ENCODE results near the gene BACH2. TPM values are rescaled to one million over a fixed set of nuclear protein-coding genes. Genes with fewer than 3 reads are reported as not detected.

BACH2 gene
- total and polyA plus RNA-seq, 2 of the 8 experiments (the other 6 are each of a cell fraction or from before 2014, with no cell fraction given): 1.9 to 5.9 TPM

- POLR2A ChIA-PET (ENCODE audit: partially characterized antibody): no interaction called here
- Histone ChIP-seq H4K20me1 (replicated peaks in 1 of 2; ENCODE audit: control insufficient read depth in 1 of 2, insufficient read depth in 2 of 2, low read length in 2 of 2) (no peaks in the 10 kb centered on the region), H2BK120ac (replicated peaks; ENCODE audit: low read depth, low read length) (no peak overlapping the region)
Observed at GRCh38 chr6:90036963-90037362, 259.7 kb downstream of the BACH2 start.

More at GRCh38 chr6:90036963-90037362, 259.7 kb downstream of the BACH2 start:
- H3K23ac ChIP-seq (ENCODE audit: insufficient read length): no peak overlapping the region
- H3K36me3 ChIP-seq (ENCODE audit: control insufficient read depth in 2 of 4, insufficient read depth in 4 of 4, low read length in 3 of 4): no peaks in the 10 kb centered on the region
- DNase-seq (ENCODE audit: low read depth in 1 of 2, low spot score in 2 of 2): no peak
- H3K27ac ChIP-seq (ENCODE audit: low read depth, low read length): no peak overlapping the region
- no peak overlapping the region for H2BK5ac ChIP-seq (ENCODE audit: low read depth, low read length)
- TF ChIP-seq PHF8 (conservative IDR thresholded peaks at IDR 0.05; ENCODE audit: low read depth, low read length) (no peak), ATF3 (IDR thresholded peaks at IDR 0.05; ENCODE audit: insufficient read depth, low read depth, low read length) (no peak), CREB1 (IDR thresholded peaks at IDR 0.05) (no peak), TEAD4 (IDR thresholded peaks at IDR 0.05; ENCODE audit: low read depth, low read length) (no peak), EZH2 (IDR thresholded peaks at IDR 0.05; ENCODE audit: low read depth, low read length, severe bottlenecking) (no peak), CTBP2 (IDR thresholded peaks at IDR 0.05; ENCODE audit: borderline replicate concordance, insufficient read depth, insufficient read length, low read length) (no peak), USF2 (IDR thresholded peaks at IDR 0.05; ENCODE audit: low read length) (no peak), JUN (IDR thresholded peaks at IDR 0.05; ENCODE audit: low read depth, low read length) (no peak)
- WGBS, 2 experiments (ENCODE audit: extremely low coverage in 1 of 2, insufficient coverage in 1 of 2, insufficient read length in 1 of 2, insufficient replicate concordance in 2 of 2, low coverage in 1 of 2, low lambda C conversion rate in 2 of 2, missing lambda C conversion rate in 1 of 2): 92% methylated on average over 3 of the region's 3 CpGs; no CpG with 5 or more reads in 1 of the 2 experiments
- H3K4me2 ChIP-seq (ENCODE audit: insufficient read depth in 1 of 2, low read depth in 2 of 2, low read length in 2 of 2): no peak overlapping the region
- H3K9me3 ChIP-seq (ENCODE audit: insufficient read depth in 2 of 2, low read depth in 1 of 2, low read length in 1 of 2): no peaks in the 10 kb centered on the region
- no peak overlapping the region for H2BK15ac ChIP-seq (ENCODE audit: low read length)
- no peak for FAIRE-seq
- H3K4me3 ChIP-seq (ENCODE audit: extremely low read depth in 1 of 4, insufficient read depth in 2 of 4, low read depth in 3 of 4, low read length in 4 of 4): no peak overlapping the region
- H4K8ac ChIP-seq (ENCODE audit: extremely low read depth, insufficient read depth, low read length): no peak overlapping the region
- no peak overlapping the region for H3K4ac ChIP-seq (replicated peaks; ENCODE audit: insufficient read length, low read depth, low read length)
- no peaks in the 10 kb centered on the region for H3K79me2 ChIP-seq (ENCODE audit: control insufficient read depth in 1 of 2, insufficient read depth in 2 of 2, low read length in 2 of 2)
- H3K14ac ChIP-seq (ENCODE audit: insufficient read length): no peak overlapping the region
- no peaks in the 10 kb centered on the region for H3K27me3 ChIP-seq (replicated peaks in 1 of 4; ENCODE audit: control insufficient read depth in 3 of 4, extremely low read depth in 1 of 4, insufficient read depth in 3 of 4, low read length in 3 of 4)
- no peak overlapping the region for H2BK12ac ChIP-seq (ENCODE audit: low read depth, low read length)
- H3K79me1 ChIP-seq (ENCODE audit: low read depth, low read length): no peaks in the 10 kb centered on the region; the same call in 1 of the 2 replicates
- no peak overlapping the region for H4K91ac ChIP-seq (replicated peaks; ENCODE audit: insufficient read length, low read length)
- H2BK20ac ChIP-seq (ENCODE audit: low read length): no peak overlapping the region
- H3K9ac ChIP-seq (replicated peaks in 1 of 4; ENCODE audit: extremely low read depth in 1 of 4, low read depth in 3 of 4, low read length in 3 of 4): no peak overlapping the region
- no peak overlapping the region for H2AFZ ChIP-seq (ENCODE audit: low read length)
- H3K23me2 ChIP-seq (ENCODE audit: low read depth, low read length): no peaks in the 10 kb centered on the region
- H3K18ac ChIP-seq (ENCODE audit: extremely low read depth, low read length): no peak overlapping the region
- no peaks in the 10 kb centered on the region for H3K4me1 ChIP-seq (replicated peaks in 1 of 4; ENCODE audit: control insufficient read depth in 3 of 4, insufficient read depth in 4 of 4, low read length in 3 of 4)
- no peak overlapping the region for H4K5ac ChIP-seq (ENCODE audit: insufficient read length, low read depth, low read length)
- CTCF ChIA-PET (ENCODE audit: partially characterized antibody): interaction anchor here (0.6 kb wide), 1 partner anchor 142 kb away, joined by 3 read pairs; no protein-coding TSS in a partner anchor
- H2AK5ac ChIP-seq (ENCODE audit: low read depth, low read length): no peak overlapping the region
- H3K56ac ChIP-seq (replicated peaks; ENCODE audit: insufficient read length, low read depth, low read length): no peak overlapping the region
